IPS-15b (cell line): Measurements from ENCODE around the gene ZXDC.

ENCODE experiments used
- H3K27me3 ChIP-seq: one replicate; pipeline ENCODE4 v1.6.1; 2013; ENCODE audit warnings: low read length; ENCODE audit not compliant: control insufficient read depth, insufficient read depth
- H3K36me3 ChIP-seq: one replicate; pipeline ENCODE4 v1.6.1; 2013; ENCODE audit warnings: low read length; ENCODE audit not compliant: control insufficient read depth, insufficient read depth
- H3K4me1 ChIP-seq: one replicate; pipeline ENCODE4 v1.6.1; 2013; ENCODE audit warnings: mild to moderate bottlenecking, low read length; ENCODE audit not compliant: control insufficient read depth, insufficient read depth
- H3K4me3 ChIP-seq: one replicate; pipeline ENCODE4 v1.5.1; 2013; ENCODE audit warnings: low read depth, low read length
- H3K9ac ChIP-seq: one replicate; pipeline ENCODE4 v1.6.1; 2013; ENCODE audit warnings: low read depth, mild to moderate bottlenecking, low read length
- H3K9me3 ChIP-seq: one replicate; pipeline ENCODE4 v1.6.1; 2013; ENCODE audit warnings: mild to moderate bottlenecking, low read length; ENCODE audit not compliant: control insufficient read depth, insufficient read depth

Gene ZXDC

GRCh38 chr3:126494970-126495230 lies 19.2 kb upstream of the ZXDC start:
- Histone ChIP-seq H3K9ac (no peak overlapping the region), H3K9me3 (no peaks in the 10 kb centered on the region), H3K27me3 (no peaks in the 10 kb centered on the region), H3K4me1 (no peaks in the 10 kb centered on the region), H3K36me3 (no peaks in the 10 kb centered on the region), H3K4me3 (no peak overlapping the region)

- Histone ChIP-seq H3K9ac (no peak overlapping the region), H3K27me3 (no peaks in the 10 kb centered on the region), H3K9me3 (no peaks in the 10 kb centered on the region), H3K36me3 (no peaks in the 10 kb centered on the region), H3K4me3 (no peak overlapping the region), H3K4me1 (no peaks in the 10 kb centered on the region)
Measured at GRCh38 chr3:126494204-126494969, 18.7 kb upstream of the ZXDC start.

- H3K4me1 ChIP-seq, result no peaks in the 10 kb centered on the region
- no peak overlapping the region for H3K4me3 ChIP-seq
- no peaks in the 10 kb centered on the region for H3K27me3 ChIP-seq
- H3K9me3 ChIP-seq, result no peaks in the 10 kb centered on the region
- H3K36me3 ChIP-seq, result no peaks in the 10 kb centered on the region
- H3K9ac ChIP-seq, result no peak overlapping the region
Measured at GRCh38 chr3:126493739-126494138, 18.0 kb upstream of the ZXDC start.

- Histone ChIP-seq H3K36me3 (no peaks in the 10 kb centered on the region), H3K27me3 (no peaks in the 10 kb centered on the region), H3K4me1 (no peaks in the 10 kb centered on the region), H3K9ac (no peak overlapping the region), H3K9me3 (no peaks in the 10 kb centered on the region), H3K4me3 (no peak overlapping the region)
Measured at GRCh38 chr3:126493051-126493450, 17.4 kb upstream of the ZXDC start.

GRCh38 chr3:126491221-126492013 lies 15.7 kb upstream of the ZXDC start:
- H3K9me3 ChIP-seq, result no peaks in the 10 kb centered on the region
- no peaks in the 10 kb centered on the region for H3K4me1 ChIP-seq
- no peak overlapping the region for H3K4me3 ChIP-seq

GRCh38 chr3:126490619-126491018 lies 14.9 kb upstream of the ZXDC start:
- H3K27me3 ChIP-seq, result no peaks in the 10 kb centered on the region
- no peak overlapping the region for H3K9ac ChIP-seq
- peaks cover 2% of the 10 kb centered on the region for H3K4me1 ChIP-seq
- no peak overlapping the region for H3K4me3 ChIP-seq
- no peaks in the 10 kb centered on the region for H3K36me3 ChIP-seq
- no peaks in the 10 kb centered on the region for H3K9me3 ChIP-seq

More at GRCh38 chr3:126491221-126492013, 15.7 kb upstream of the ZXDC start:
- Histone ChIP-seq H3K36me3 (no peaks in the 10 kb centered on the region), H3K9ac (no peak overlapping the region), H3K27me3 (no peaks in the 10 kb centered on the region)

GRCh38 chr3:126488886-126489569 lies 13.3 kb upstream of the ZXDC start:
- H3K9ac ChIP-seq, result no peak overlapping the region
- peaks cover 11% of the 10 kb centered on the region for H3K4me1 ChIP-seq
- no peaks in the 10 kb centered on the region for H3K27me3 ChIP-seq
- H3K9me3 ChIP-seq, result no peaks in the 10 kb centered on the region
- no peak overlapping the region for H3K4me3 ChIP-seq
- H3K36me3 ChIP-seq, result no peaks in the 10 kb centered on the region

- no peaks in the 10 kb centered on the region for H3K36me3 ChIP-seq
- no peak overlapping the region for H3K9ac ChIP-seq
- no peaks in the 10 kb centered on the region for H3K9me3 ChIP-seq
- H3K4me1 ChIP-seq, result peaks cover 11% of the 10 kb centered on the region
- H3K27me3 ChIP-seq, result no peaks in the 10 kb centered on the region
- H3K4me3 ChIP-seq, result no peak overlapping the region
Measured at GRCh38 chr3:126488185-126488584, 12.5 kb upstream of the ZXDC start.

GRCh38 chr3:126487151-126487771 lies 11.6 kb upstream of the ZXDC start:
- H3K9ac ChIP-seq, result no peak overlapping the region
- H3K27me3 ChIP-seq, result no peaks in the 10 kb centered on the region
- no peaks in the 10 kb centered on the region for H3K9me3 ChIP-seq
- no peaks in the 10 kb centered on the region for H3K36me3 ChIP-seq
- H3K4me1 ChIP-seq, result peaks cover 11% of the 10 kb centered on the region
- H3K4me3 ChIP-seq, result no peak overlapping the region

GRCh38 chr3:126486360-126486847 lies 10.7 kb upstream of the ZXDC start:
- H3K9ac ChIP-seq, result no peak overlapping the region
- H3K9me3 ChIP-seq, result no peaks in the 10 kb centered on the region
- H3K4me1 ChIP-seq, result peaks cover 11% of the 10 kb centered on the region
- no peak overlapping the region for H3K4me3 ChIP-seq
- H3K36me3 ChIP-seq, result no peaks in the 10 kb centered on the region
- H3K27me3 ChIP-seq, result no peaks in the 10 kb centered on the region

- Histone ChIP-seq H3K36me3 (no peaks in the 10 kb centered on the region), H3K4me1 (peaks cover 11% of the 10 kb centered on the region), H3K27me3 (no peaks in the 10 kb centered on the region), H3K9me3 (no peaks in the 10 kb centered on the region), H3K4me3 (no peak overlapping the region), H3K9ac (no peak overlapping the region)
Measured at GRCh38 chr3:126485956-126486355, 10.3 kb upstream of the ZXDC start.
